Measurements from ENCODE around the gene GHDC. TPM values are rescaled to one million over a fixed set of nuclear protein-coding genes. Genes with fewer than 3 reads are reported as not detected.
"Not testable (repeated sequence)": the region's sequence is repeated elsewhere in the genome, so short reads cannot be mapped to it uniquely, and the experiment has no call there.

GHDC gene
- polyA plus RNA-seq, 1 donor: 14.6 TPM

DNA sequence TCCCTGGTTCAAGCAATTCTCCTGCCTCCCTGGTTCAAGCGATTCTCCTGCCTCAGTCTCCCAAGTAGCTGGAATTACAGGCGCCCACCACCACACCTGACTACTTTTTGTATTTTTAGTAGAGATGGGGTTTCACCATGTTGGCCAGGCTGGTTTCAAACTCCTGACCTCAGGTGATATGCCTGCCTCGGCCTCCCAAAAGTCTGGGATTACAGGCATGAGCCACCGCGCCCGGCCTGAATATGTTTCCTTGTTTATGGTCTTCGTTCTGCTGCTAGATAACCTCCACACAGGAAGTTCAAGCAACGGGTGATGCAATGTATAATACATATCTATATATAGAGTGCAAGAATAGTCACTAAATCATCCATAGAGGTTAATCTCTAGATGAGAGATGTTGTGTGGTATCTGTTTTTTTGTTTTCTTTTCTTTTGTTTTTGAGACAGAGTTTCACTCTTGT is 11.9 kb upstream of the GHDC start:
- not testable (repeated sequence) for DNase-seq

DNA sequence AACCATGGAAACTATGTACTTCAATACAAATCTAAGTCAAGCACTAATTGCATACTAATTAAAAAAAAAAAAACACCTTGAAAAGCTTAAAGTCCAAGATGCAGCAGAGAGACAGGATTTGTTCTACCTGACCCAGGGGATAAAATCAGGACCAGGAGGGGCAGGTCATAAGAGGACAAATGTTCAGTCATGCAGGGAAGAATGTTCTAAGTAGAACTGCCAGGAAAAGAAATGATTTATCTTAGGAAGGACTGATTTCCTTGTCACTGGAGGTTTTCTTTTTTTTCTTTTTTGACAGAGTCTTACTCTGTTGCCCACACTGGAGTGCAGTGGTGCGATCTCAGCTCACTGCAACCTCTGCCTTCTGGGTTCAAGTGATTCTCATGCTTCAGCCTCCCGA is 9.1 kb upstream of the GHDC start:
- DNase-seq: no peak

DNA sequence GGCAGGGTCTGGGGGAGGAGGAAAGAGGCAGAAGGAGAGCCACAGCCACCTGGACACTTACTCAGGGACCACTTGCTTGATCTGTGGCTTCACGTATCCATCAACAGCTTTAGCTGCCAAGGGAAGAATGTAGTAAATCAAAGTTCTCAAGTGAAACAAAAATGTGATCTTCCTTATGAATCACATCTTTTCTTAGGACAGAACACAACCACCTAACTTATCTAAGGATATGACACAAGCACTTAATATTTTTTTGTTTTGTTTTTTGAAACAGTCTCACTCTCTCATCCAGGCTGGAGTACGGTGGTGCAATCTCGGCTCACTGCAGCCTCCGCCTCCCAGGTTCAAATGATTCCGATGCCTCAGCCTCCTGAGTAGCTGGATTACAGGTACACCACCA is 8.4 kb upstream of the GHDC start:
- no peak for DNase-seq

DNA sequence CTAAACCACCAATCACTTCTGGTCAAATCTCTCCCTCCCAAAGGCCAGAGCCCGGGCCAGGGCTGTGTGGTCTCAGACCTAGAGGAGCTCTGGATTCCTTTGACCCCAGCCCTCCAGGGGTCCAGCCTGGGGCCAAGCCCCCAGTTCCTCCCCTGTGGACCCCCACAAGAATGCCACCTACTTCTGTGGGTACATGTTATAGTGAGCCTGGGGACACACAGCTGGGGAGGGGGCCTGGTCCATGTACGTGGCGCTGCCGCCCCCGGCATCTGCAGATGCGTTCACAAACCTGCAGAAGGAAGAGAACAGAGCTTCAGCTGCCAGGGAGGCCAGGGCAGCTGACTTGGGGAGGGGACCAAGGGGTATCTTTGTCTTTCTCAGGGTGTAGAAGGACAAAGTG is 7.9 kb upstream of the GHDC start:
- no peak for DNase-seq

DNA sequence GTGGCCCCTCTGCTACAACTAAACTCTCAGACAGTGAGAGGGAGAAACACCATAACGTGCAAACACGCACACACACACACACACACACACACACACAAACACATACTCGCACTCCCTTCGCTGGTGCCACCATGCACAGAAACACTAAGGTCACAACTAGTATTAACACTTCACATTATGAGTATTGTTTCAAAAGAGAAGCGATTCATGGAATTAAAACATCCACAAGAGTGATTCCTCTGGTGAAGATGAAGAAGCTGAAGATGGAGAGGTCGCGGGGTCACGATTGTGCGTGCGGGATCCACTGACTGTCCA is 7.1 kb upstream of the GHDC start:
- no peak for DNase-seq

DNA sequence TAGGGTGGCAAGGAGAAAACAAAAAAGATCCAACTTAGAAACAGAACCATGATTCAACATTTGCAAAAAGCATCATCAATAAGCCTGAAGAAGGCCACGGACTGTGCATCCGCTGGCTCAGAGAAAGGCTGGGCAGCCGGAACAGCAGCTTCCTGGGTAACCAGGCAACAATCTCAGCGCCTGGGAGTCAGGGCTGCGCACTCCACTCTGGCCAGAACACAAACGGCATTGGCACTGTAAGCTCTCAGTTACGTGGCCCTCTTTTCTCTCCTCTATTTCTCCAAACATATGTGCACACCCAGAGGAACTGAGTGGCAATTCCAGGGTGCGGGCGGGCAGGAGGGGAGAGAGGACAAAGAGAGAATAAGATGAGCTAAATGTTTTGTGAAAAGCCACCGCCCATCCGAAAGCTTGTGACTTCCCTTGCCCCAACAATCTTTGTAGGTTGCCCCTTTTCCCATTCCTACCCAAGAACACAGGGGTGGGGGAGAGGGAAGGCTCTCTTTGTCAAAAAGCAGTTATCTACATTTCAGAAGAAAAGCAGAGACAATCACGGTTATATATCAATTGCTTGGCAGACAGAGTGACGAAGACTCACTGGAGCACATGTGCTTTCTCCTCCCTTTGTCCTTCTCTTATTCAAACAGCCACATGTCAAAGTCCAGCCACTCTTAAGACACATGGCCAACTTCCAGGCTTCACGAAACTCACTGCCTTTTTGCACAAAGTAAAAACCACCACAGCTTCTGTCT is 6.6 kb upstream of the GHDC start:
- no peak for DNase-seq

DNA sequence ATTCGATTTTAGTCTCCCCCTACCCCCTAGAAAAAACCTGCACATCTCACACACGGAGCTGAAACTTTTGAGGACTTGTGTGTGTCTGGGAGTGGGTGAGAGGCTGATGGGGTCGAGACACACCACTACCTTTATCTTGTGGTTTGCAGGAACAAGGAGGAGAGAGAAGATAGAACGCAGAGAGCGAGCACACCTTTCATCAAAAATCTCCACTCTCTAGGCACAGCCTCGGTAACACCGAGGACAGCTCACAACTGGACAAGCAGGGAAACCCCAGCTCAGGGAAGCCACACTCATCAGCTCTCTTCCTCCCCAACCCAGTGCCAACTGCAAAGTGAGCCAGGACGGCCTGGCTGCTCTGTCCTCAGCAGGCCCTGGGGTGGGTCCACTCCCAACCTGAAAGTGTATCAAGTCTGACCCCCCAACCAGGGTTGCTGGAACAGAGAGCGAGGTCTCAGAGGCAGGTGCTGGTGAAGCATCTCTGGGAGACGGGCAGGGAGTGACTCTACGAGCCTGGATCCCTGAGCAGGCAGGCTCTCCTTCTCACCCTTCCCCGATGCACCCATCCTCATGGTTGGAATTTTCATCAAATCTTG is 5.2 kb upstream of the GHDC start:
- DNase-seq: no peak

DNA sequence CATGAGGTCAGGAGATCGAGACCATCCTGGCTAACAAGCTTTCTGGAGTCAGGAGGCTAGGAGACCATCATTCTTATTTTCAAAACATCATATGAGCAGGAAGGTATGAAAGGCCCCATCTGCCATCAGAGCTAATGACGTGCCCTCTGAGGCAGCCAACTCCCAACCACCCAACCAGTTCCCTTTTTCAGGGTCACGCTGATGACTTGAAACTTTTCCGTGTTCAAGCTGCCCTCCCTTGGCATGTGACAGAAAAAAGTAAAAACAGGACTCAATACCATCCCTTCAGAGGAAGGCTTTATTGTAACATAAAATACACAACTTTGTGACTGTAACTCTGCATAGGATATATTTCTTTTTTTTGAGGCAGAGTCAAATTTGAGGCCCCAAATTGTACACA is 4.6 kb upstream of the GHDC start:
- DNase-seq: no peak

DNA sequence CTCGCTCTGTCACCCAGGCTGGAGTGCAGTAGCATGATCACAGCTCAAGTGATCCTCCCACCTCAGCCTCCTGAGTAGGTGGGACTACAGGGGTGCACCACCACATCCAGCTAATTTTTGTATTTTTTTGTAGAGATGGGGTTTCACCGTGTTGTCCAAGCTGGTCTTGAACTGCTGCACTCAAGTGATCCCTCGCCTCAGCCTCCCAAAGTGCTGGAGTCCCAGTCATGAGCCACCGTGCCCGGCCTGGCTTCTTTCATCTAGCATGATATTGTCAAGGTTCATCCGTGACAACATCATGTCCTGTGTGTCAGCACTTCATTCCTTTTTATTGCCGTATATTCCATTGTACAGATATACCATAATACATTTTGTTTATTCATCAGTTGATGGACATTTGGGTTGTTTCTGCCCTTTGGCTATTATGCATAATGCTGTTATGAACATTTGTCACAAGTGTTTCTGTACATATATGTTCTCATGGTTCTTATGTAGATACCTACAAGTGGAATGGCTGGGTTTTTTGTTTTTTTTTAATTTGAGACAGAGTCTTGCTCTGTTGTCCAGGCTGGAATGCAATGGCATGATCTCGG is 3.4 kb upstream of the GHDC start:
- no peak for DNase-seq

DNA sequence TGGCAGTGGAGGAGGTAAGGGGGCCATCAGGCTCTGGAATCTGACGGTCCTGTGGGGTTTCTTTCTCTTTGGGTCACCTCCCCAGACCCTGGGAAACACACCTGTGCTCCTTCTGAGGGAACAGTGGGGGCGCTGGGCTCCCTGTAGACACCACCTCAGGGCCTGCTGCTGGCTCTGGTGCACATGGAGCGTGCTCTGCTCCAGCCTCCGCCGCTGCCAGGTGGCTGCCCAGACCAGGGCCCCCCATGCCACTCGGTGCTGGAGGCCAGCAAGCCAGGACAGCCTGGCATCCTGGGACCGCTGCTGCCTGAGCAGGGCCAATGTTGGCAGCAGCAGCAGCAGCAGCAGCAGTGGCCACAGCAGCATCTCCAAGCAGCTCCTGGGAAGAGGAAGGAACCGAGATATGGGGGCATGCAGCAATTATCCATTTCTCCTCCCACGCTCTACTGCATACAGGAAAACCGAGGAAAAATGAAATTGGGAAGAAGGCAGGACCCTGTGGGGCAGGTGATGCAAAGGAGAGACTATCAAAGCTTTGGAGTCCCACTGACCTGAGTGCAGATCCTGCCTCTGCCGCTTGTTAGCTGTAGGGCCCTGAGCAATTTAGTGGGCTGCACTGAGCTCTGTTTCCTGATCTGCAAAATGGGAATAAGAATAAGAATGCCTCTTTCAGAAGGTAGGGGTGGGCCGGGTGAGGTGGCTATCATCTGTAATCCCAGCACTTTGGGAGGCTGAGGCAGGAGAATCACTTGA is 902 bp downstream of the GHDC start:
- no peak for DNase-seq

DNA sequence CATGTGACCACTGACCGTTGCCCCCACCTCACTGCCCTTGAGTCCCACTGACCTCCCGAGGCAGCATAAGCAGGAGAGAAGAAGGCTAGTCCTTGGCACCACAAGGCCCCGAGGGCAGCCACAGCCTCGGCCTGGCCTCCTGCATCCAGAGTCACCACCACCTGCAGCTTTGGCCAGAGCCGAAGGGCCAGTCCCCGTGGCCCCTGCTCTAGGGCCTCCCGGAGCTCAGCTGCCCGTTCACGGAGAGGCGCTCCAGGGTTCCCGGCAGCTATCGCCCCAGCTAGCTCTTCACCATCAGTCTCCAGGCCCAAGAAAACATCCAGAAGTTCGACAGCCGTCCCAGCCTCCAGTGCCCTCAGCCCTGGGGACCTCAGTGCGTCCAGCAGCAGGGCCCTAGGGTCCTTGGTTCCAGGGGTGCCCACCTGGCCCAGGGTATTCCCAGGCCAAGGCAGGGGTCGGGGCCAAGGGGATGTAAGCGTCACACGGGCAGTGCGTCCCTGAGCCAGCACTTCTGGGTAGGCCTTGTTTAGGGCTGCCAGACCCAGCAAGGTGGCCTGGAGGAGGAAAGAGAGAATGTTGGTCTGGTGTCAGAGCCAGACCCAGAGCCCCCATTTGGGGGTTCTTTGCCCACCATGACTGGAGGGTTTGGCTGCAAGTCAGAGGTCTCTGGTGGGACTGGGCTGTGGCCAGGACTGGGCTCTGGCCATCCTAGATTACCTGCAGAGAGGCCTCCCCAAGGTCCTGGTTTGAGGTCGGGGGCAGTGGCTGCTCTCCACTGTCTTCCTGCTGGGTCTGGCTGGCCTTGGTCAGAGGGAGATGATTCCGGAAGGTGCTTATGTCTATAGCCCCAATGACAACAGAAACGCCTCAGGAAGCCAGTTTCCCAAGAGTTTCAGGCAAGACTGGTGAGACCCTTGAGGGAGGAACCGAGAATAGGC is 1.8 kb downstream of the GHDC start:
- no peak for DNase-seq

DNA sequence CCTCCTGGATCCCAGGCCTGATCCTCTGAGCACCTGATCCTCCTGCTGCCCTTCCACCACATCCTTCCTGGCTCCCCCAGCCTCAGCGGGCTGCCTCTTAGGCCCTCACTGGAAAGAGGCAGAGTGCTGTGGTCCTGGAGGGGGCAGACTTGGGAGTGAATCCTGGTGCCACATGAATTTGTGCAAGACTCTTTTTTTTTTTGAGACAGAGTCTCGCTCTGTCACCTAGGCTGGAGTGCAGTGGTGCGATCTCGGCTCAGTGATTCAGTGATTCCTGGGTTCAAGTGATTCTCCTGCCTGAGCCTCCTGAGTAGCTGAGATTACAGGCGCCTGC is 3.1 kb downstream of the GHDC start:
- no peak for DNase-seq

DNA sequence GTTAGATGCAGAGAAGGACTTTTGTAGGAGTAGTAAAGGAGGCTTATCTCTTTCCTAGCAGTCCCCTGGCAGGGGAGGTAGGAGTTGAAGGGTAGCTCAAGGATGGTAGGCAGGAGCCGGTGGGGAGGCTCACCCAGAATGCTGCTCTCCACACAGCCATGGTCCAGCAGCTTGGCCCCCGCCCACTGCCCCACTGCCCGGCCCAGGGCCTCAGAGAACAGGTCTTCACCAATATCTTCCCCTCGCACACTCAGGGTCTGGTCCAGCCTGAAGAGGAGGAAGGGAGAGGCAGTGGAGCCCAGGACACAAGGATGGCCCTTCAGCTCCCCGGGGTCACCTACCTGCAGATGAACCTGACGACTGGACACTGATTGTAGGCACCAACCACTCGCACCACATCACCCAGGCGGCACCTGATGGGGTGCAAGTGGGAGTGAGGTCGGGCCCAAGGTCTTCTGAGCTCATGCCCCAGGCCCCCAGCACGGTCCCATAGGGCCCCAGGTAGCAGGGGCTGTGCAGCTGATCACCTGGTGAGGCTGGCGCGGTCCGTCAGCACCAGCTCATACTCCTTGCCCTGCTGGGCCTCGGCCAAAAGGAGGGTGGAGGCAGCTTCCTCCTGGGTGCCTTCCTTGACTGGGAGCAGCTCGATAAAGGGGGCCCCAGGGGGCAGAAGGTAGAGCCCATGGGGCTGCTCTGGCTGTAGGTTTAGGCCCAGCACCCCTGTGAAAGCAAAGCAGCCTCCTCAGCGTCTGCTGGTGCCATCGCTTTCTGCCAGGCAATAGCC is 3.6 kb downstream of the GHDC start:
- no peak for DNase-seq

DNA sequence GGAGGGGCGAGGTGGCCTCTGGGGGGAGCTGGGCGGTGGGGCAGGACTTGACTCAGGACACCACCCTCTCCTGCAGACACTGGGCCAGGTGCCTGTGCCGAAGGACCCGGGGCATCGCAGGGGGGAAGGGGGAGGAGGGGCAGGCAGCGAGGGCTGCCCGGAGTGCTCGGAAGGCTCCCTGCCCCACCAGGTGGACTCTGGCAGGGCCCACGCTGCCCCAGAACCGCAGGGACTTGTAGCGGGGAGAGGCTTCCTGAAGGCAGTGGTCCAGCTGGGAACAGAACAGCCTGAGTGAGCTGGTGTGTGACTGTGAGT is 4.7 kb downstream of the GHDC start:
- DNase-seq: no peak

DNA sequence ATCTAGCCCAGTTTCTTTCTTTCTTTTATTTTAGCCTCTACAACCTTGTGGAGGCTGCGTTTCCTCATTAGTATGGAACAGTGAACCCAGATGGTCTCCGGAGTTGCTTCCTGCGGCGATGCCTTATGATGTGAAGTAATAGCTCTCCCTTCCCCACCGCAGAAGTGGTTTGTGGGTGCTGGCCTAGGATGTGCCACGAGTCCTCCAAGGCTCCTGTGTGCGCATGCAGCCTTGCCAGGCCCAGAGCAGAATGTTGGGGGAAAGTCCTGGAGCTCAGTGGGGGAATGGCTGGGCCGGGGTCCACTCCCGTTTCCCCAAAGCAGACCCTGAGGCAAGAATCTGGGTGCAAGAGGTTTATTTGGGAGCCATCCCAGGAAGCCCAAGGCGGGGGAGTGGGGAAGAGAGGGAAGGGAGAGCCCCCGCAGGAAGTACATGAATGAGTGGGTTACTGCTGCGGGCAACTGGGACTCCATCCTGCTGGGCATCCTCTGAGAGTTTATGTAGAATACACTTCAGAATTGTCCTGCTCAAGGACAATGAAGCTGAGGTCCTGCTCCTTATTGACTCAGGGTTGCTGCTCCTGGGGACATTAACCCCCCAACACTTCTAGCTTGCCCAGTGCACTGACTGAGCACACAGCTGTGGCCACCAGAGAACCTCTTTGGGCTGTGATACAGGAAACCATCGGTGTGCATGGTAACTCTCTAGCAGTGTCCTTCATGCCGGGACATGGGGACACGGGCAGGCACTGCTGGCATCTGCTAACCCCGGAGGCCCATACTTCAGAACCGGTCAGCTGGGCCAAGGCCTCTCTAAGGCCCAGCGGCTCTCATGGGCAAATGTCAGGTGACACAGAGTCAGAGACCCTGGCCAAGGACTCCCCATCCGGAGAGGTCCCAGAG is 5.3 kb downstream of the GHDC start:
- DNase-seq: no peak

DNA sequence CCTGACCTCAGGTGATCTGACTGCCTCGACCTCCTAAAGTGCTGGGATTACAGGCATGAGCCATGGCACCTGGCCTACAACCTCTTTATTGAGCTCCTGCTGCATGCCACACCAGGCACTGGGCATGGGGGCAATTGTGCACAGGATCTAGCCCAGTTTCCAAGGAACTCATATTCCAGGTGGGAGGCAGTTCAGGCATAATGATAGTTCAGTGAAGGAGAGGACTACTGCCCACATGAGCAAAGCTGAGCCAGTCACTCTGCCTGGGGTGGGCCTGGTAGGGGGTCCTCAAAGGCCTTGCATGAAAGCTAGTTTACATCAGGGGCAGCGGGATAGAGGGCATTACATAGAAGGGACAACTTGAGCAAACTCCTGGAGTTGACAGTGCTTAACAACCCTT is 6.5 kb downstream of the GHDC start:
- no peak for DNase-seq

DNA sequence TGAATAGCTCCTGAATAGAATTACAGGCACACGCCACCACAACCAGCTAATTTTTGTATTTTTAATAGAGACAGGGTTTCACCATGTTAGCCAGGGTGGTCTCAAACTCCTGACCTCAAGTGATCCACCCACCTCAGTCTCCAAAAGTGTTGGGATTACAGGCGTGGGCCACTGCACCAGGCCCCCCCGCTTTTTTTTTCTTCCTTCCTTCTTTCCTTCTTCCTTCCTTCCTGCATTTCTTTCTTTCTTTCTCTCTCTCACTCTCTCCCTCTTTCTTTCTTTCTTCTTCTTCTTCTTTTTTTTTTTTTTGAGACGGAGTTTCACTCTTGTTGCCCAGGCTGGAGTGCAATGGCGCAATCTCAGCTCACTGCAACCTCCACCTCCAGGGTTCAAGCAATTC is 8.1 kb downstream of the GHDC start:
- not testable (repeated sequence) for DNase-seq

DNA sequence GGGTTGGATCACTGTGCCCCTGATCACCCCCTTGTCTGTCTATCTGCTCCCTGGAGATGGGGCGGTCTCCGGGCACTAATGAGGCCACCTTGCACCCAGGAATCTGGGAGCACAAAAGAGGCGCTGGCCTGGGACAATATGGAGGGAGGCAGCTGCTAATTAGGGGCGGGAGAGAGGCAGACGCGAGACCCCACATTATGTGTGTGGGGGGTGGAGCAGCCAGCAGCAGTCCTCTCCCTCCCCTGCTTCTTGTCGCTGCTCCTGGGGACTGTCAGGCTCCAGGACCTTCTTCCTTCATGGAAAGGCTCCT is 8.7 kb downstream of the GHDC start:
- no peak for DNase-seq

DNA sequence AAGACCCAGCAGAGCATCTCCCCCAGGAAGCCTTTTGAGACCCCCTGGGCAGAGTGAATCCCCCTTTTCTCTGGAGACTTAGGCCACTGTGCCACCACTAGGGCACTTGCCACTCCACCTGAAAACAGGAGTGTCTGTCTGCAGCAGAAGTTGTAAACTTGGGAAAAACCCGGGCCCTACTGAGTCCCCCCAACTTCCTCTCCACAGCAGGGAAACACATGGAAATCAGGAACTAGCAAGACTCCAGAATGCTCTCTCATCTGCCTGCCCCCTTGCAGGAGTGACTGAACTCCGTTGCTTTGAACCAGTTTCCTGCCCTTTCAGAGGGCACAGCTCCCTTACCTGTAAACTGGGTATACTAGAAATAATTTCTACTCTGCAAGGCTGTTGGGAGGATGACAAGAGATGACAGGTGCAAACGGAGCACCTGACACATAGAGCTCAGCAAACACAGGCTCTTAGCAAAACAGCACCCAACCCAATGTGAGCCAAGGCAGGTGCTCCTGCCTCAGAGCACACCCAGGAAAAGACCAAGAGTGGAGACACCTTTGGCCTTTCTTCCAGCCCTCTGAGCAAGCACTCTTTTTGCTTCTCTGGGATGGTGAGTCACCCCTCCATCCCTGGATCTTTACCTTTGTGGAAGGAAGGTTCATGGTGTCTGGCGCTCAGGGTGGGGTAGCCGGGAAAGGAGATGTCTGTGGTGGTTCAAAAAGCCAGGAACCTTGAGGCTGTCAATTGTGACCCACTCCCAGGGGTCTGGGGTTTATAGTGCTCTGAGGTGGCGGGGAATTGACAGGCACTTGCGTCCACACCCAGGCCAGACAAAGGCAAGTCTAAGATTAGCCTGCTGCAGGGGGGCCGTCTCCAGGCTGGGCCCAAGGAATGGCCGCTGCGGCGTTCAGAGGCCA is 9.3 kb downstream of the GHDC start, which contains the start of gene HCRT:
HCRT (minus strand) TSS at position 740 of the 908 bp plus-strand sequence; CDS start at position 653, 87 bp downstream.
- DNase-seq: no peak

All from left kidney (tissue), 2 donors.